Tibial nerve (tissue), 3 donors: ENCODE measurements around the gene DMKN.

ENCODE experiments used
- POLR2A ChIP-seq, 2 donors: fragments of 450-650 bp; IDR thresholded peaks; one replicate each; pipeline ENCODE4 v1.6.1; 2017; ENCODE audit warnings: antibody characterized with exemption in 2 of 2, mild to moderate bottlenecking in 2 of 2, moderate library complexity in 2 of 2
- TF ChIP-seq, protein P1 (sequence below), 5 experiments: fragments of 200-600 bp in 3 of 5; fragments of 450-650 bp in 2 of 5; sonication (generic) in 3 of 5; IDR thresholded peaks; one replicate each; pipeline ENCODE4 v1.5.1; 2016 to 2019; ENCODE audit warnings: antibody characterized with exemption in 5 of 5, mild to moderate bottlenecking in 3 of 5, moderate library complexity in 2 of 5

- TF ChIP-seq POLR2A (IDR thresholded peaks at IDR 0.05) = no peak
- TF ChIP-seq, protein P1, sequence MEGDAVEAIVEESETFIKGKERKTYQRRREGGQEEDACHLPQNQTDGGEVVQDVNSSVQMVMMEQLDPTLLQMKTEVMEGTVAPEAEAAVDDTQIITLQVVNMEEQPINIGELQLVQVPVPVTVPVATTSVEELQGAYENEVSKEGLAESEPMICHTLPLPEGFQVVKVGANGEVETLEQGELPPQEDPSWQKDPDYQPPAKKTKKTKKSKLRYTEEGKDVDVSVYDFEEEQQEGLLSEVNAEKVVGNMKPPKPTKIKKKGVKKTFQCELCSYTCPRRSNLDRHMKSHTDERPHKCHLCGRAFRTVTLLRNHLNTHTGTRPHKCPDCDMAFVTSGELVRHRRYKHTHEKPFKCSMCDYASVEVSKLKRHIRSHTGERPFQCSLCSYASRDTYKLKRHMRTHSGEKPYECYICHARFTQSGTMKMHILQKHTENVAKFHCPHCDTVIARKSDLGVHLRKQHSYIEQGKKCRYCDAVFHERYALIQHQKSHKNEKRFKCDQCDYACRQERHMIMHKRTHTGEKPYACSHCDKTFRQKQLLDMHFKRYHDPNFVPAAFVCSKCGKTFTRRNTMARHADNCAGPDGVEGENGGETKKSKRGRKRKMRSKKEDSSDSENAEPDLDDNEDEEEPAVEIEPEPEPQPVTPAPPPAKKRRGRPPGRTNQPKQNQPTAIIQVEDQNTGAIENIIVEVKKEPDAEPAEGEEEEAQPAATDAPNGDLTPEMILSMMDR (IDR thresholded peaks at IDR 0.05) = no peak
Observed at GRCh38 chr19:35510626-35510964, 2.9 kb downstream of the DMKN start.
